SJCRH30 (cell line): Measurements from ENCODE around the gene RRP12. TPM values are rescaled to one million over a fixed set of nuclear protein-coding genes. Genes with fewer than 3 reads are reported as not detected.
A peak's percentile ranks its signal among the peaks of the same experiment; 100 is the strongest.

Experiments used
- DNase-seq, 2 experiments: peaks; one replicate each; pipeline ENCODE4 v3.0.0-alpha.2; 2015 to 2020
- H3K27ac ChIP-seq: fragments of 250-450 bp; sonication (Bioruptor Pico); 2 replicates; pipeline ENCODE4 v1.5.1; 2020; ENCODE audit warnings: mild to moderate bottlenecking, moderate library complexity
- H3K27me3 ChIP-seq: fragments of 250-450 bp; sonication (Bioruptor Pico); 2 replicates; pipeline ENCODE4 v1.5.1; 2020; ENCODE audit warnings: mild to moderate bottlenecking, moderate library complexity
- H3K36me3 ChIP-seq: fragments of 250-450 bp; sonication (Bioruptor Pico); 2 replicates; pipeline ENCODE4 v1.5.1; 2020; ENCODE audit warnings: mild to moderate bottlenecking, moderate library complexity
- H3K4me1 ChIP-seq: fragments of 250-450 bp; sonication (Bioruptor Pico); 2 replicates; pipeline ENCODE4 v1.5.1; 2020; ENCODE audit warnings: mild to moderate bottlenecking, moderate library complexity
- H3K4me3 ChIP-seq: fragments of 250-450 bp; sonication (Bioruptor Pico); 2 replicates; pipeline ENCODE4 v1.5.1; 2020; ENCODE audit warnings: mild to moderate bottlenecking, moderate library complexity
- H3K9me3 ChIP-seq: fragments of 250-450 bp; sonication (Bioruptor Pico); replicated peaks from 2 replicates; pipeline ENCODE4 v1.5.1; 2020; ENCODE audit warnings: mild to moderate bottlenecking, moderate library complexity
- total RNA-seq: library from RNA; depleted of rRNA; stranded (reverse); fragments of >200 nt; shearing (Covaris generic); gene quantifications from 2 replicates; pipeline ENCODE4 v1.2.3, GENCODE V29; 2014

RRP12 gene
- total RNA-seq, 1 experiment from 2014 or later = 26.8 TPM

DNA sequence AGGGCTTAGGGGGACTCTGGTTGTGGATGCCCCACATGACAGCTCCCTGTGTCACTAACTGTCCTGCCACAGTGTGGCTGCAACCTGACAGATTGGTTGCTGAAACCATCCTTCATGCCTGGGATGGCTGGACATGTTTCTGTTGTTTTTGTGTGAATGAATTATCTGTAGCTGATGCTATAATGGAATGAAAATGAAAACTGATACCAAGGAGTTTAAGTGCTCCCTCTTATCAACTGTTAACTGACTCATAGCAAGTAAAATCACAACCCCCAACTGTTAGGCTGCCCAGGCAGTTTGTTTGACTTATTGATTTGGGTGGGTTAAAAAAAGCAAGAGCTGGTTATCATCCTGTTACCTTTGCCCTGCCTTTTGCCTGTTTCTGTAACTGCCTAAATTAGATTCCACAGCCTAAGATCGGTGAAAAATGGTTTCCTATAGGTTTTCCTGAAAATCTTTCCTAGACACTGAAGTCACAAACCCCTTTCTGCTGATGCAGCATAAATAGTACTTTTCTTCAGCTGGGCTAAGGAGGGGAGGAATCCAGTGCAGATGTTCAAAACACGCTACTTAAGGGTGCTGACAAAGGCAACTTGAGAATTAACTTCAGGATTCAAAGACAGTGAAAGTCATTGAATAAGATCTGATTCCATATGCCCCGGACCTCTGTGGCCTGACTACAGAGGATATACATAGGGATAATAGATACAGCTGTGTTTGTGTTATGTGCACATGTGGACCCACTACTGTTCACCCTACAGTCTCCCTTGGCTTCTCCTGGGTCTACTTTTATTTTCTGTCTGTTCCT lies 72.3 kb downstream of the RRP12 start:
- Histone ChIP-seq H3K4me1 (no peaks in the 10 kb centered on the region), H3K4me3 (no peak overlapping the region), H3K9me3 (no peaks in the 10 kb centered on the region), H3K27me3 (no peaks in the 10 kb centered on the region), H3K36me3 (no peaks in the 10 kb centered on the region), H3K27ac (no peak overlapping the region)
- no peak for DNase-seq

DNA sequence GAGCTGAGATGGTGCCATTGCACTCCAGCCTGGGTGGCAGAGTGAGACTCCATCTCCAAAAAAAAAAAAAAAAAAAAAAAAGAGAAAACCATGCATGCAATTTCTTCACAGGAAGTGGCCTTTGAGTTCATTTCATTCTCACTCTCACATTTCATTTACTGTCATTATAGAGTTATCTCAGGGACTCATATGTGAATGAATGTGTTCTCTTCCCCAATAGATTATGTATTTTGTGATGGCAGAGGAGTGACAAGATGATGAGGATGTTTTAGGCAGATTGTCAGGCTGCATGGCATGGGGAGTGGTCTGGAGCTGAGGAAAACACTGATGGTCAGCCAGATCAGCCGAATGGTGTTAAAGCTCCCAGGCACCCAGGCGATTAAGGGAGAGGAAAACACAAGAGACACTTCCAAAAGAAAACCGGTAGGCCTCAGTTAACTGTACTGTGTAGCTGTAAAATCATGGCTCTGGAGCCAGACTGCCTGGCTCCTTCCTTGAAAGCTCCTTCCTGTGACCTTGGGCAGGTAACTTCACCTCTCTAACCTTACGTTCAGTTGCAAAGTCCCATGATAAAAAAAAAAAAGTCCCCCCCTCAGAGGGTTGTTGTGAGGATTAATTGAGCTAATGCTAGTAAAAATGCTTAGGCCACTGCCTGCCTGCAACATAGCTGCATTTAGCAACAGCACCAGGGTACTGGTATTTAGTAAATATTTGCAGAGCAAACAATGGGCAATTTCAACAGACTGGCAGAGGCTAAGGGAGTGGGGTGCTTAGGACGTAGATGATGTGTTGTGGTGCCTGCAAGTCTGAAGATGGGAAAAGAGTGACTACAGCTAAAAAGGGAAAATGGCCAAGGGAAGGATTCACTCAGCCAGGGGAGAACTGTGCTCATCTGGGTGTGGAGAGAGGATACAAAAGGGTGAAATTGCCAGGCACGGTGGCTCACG lies 73.5 kb downstream of the RRP12 start:
- Histone ChIP-seq H3K27ac (no peak overlapping the region), H3K27me3 (no peaks in the 10 kb centered on the region), H3K36me3 (no peaks in the 10 kb centered on the region), H3K4me1 (no peaks in the 10 kb centered on the region), H3K4me3 (no peak overlapping the region), H3K9me3 (no peaks in the 10 kb centered on the region)
- DNase-seq = no peak

DNA sequence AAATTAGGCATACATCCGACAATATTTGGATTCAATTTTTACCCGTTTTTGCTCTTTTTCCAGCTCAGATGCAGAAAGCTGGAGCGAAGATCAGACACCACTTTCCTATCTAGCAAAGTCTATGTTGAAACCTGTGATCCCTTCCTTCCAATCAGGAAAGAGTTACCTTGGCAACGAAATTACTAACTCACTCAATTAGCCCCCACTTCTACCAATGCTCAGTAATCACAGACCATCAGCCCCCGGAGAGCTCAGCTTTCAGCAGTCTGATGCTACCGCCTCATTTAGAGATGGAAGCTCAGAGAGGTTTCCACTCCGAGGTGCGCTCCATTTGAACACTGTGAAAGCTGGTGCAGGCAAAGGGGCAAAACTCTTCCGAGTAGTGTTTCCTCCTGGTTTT lies 75.4 kb downstream of the RRP12 start:
- Histone ChIP-seq H3K4me1 (peaks cover 11% of the 10 kb centered on the region), H3K36me3 (no peaks in the 10 kb centered on the region), H3K9me3 (no peaks in the 10 kb centered on the region), H3K27ac (no peak overlapping the region), H3K27me3 (no peaks in the 10 kb centered on the region), H3K4me3 (no peak overlapping the region)
- no peak for DNase-seq

DNA sequence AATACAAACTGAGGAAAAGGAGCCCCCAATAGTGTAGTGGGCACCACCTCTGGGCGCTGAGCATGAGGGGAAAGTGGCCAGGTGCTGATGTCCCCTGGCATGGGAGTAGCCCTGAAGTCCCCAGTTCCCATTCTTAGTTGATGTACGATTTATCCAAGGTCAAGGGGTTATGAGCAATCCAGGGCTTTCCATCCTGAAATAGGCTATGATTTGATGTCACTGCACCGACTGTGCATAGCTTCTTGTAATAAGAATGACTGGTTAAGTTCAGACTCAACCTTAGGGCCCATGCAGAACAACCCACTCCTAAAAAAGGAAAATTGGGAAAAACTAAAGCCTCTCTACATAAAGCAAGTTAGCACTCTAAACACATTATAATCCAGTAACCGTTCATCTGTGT lies 77.6 kb downstream of the RRP12 start:
- Histone ChIP-seq H3K9me3 (no peaks in the 10 kb centered on the region), H3K27ac (no peak overlapping the region), H3K4me3 (no peak overlapping the region), H3K4me1 (peaks cover 11% of the 10 kb centered on the region), H3K27me3 (no peaks in the 10 kb centered on the region), H3K36me3 (no peaks in the 10 kb centered on the region)
- no peak for DNase-seq

DNA sequence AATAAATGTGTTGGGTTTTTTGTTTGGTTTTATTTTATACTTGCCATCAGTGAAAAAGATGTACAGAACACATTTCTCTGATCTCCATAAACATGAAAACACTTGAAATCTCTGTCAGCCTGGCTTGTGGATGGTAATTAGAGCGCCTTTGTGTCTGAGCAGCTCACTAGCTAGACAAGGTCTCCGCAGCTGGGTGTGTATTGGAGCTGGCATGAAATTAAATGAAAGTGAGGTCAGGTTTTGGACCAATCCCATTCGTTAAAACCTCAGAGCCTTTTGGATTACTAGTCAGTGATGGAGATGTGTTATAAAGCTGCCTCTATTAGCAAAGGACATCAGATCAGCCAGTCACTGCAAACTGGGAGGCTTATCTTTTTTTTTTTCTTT lies 79.3 kb downstream of the RRP12 start:
- DNase-seq = peak; percentile 17 to 49
- no peaks in the 10 kb centered on the region for H3K27me3 ChIP-seq
- H3K27ac ChIP-seq = peak overlapping the region; percentile 60
- no peaks in the 10 kb centered on the region for H3K9me3 ChIP-seq
- peaks cover 11% of the 10 kb centered on the region for H3K4me1 ChIP-seq
- 0 out of 2 replicates have a peak overlapping the region, but pooled peaks have one; percentile 11 for H3K4me3 ChIP-seq
- no peaks in the 10 kb centered on the region for H3K36me3 ChIP-seq

DNA sequence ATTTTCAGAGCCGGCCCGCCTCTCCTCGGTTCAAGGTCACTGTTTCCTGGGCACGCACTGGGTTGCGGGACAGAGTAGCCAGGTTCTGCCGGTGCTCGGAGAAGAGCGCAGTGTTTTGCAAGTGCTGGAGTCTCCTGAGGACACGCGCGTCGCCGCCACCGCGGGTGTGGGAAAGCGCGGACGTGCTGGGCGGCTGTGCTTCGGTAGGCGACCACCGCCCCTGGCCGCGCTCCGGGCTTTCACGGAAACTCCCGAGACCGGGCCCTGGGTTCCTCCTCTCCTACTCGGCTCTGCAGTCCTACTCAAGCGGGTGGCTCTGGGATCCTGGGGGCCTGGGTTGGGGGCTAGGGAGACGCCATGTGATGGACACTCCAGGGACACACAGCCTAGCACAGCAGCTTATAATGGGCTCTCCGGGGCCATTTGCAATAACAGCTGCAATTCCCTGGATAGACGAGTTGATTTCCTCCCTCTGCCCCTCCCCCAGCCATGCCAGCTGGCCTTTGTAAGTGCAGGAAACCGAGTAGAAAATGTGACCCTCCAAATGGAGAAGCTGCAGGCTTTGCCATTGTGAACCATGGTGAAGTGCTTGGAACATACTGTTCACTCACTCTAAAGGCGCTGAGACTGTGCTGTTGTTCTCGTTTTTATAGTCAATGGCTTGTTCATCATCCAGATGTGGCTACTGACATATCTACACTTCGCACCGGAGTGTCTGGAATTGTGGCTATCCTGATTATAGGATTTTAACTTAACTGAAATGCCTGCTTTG lies 79.9 kb downstream of the RRP12 start:
- H3K4me3 ChIP-seq = 0 out of 2 replicates have a peak overlapping the region, but pooled peaks have one; percentile 11
- peak; percentile 58 to 72 for DNase-seq
- peak overlapping the region; percentile 60 for H3K27ac ChIP-seq

DNA sequence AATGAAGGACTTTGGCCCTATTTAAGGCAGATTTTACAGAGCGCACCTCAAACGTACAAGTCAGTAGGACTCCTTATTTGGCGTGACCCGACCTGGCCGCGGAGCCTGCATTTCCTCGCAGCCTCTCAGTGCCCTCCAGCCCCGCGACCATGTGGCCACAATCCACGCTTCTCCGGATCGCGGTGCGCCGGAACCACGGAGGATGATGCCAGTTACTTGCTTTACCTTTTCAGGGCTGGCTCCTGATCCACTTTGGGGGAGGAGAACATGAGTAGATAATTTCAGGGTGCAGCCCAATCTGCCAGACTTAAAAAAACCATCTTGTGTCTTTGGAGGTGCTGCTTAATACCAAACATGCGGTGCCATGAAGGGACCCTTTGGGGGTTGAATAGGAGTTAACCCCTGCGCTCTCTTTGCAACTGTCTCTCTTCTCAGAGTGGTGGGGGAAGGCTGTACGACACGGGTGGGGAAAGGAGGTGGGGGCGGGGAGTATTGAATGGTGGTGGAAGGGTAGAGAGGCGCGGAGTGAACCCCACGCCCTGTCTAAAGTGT lies 80.6 kb downstream of the RRP12 start:
- Histone ChIP-seq H3K9me3 (no peaks in the 10 kb centered on the region), H3K27me3 (no peaks in the 10 kb centered on the region), H3K4me1 (peaks cover 11% of the 10 kb centered on the region), H3K36me3 (no peaks in the 10 kb centered on the region), H3K27ac (no peak overlapping the region), H3K4me3 (no peak overlapping the region)
- no peak for DNase-seq

More for the DNA sequence above, 79.9 kb downstream of the RRP12 start:
- H3K9me3 ChIP-seq = no peaks in the 10 kb centered on the region
- H3K4me1 ChIP-seq = peaks cover 11% of the 10 kb centered on the region
- H3K27me3 ChIP-seq = no peaks in the 10 kb centered on the region
- H3K36me3 ChIP-seq = no peaks in the 10 kb centered on the region

DNA sequence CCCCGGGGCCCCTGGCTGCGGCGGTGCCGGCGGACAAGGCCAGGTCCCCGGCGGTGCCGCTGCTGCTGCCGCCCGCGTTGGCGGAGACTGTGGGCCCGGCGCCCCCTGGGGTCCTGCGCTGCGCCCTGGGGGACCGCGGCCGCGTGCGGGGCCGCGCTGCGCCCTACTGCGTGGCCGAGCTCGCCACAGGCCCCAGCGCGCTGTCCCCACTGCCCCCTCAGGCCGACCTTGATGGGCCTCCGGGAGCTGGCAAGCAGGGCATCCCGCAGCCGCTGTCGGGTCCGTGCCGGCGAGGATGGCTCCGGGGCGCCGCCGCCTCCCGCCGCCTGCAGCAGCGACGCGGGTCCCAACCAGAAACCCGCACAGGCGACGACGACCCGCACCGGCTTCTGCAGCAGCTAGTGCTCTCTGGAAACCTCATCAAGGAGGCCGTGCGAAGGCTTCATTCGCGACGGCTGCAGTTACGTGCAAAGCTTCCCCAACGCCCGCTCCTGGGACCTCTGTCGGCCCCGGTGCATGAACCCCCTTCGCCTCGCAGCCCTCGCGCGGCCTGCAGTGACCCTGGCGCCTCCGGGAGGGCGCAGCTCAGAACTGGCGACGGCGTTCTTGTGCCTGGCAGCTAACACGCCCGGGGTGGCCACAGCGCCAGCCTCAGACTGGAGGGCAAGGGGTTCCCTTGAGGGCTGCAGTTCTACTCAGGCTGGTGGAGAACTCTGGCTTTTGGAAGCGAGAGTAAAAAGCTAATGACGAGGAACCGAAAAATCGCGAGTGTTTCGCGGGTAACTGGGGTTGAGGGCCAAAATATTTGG lies 81.3 kb downstream of the RRP12 start:
- Histone ChIP-seq H3K27me3 (no peaks in the 10 kb centered on the region), H3K27ac (no peak overlapping the region), H3K4me1 (peaks cover 11% of the 10 kb centered on the region), H3K9me3 (no peaks in the 10 kb centered on the region), H3K36me3 (no peaks in the 10 kb centered on the region), H3K4me3 (peak overlapping the region; percentile 97)
- DNase-seq = no peak

DNA sequence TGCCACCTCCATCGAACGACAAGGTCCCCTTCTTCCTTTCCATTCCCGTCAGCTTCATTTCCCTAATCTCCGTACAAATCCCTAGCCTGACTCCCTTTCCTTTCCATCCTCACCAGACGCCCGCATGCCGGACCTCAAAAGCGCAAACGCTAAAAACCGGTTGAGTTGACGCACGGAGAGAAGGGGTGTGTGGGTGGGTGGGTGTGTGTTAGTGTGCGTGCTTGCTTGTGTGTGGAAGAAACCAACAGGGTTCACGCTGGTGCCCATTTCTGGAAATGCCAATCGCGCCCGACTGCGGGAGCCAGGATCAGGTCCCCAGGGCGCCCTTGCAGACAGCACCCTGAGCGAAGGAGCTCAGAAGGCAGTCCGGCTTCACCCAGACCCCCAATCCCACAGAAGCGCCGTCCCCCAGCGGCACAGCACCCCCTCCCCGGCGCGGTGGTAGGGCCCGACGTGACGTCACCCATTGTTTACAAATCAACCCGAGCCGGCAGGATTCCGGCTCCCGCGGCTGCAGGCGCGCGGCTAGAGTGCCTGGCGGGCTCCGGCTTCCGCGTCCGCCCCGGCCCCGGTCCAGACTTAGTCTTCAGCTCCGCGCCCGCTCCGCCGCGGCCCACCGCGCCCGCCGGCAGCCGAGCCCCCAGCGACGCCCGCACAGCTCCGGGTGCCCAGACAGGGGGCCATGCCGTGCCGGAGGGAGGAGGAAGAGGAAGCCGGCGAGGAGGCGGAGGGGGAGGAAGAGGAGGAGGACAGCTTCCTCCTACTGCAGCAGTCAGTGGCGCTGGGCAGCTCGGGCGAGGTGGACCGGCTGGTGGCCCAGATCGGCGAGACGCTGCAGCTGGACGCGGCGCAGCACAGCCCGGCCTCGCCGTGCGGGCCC lies 82.1 kb downstream of the RRP12 start, which contains the start of gene FRAT1:
FRAT1 (plus strand) TSS at position 500 of the 880 bp plus-strand sequence; CDS start at position 683, 183 bp downstream.
- Histone ChIP-seq H3K4me3 (peak within 1 kb of the TSS; percentile 97), H3K27ac (peak within 1 kb of the TSS; percentile 100), H3K36me3 (no peaks in the 10 kb centered on the region), H3K9me3 (no peaks in the 10 kb centered on the region), H3K4me1 (peaks cover 11% of the 10 kb centered on the region), H3K27me3 (no peaks in the 10 kb centered on the region)
- peak; percentile 86 to 87 for DNase-seq

DNA sequence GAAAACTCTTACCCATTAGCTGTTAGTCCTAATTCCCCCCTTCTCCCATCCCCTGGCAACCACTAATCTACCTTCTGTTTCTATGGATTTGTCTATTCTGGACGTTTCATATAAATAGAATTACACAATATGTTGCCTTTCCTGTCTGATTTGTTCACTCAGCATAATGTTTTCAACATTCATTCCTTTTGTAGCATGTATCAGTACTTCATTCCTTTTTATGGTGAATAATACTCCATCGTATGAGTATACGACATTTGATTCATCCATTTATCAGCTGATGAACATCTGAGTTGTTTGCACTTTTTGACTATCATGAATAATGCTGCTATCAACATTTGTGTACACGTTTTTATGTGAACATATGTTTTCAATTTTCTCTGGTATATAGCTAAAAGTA lies 86.5 kb downstream of the RRP12 start:
- Histone ChIP-seq H3K27ac (no peak overlapping the region), H3K4me3 (no peak overlapping the region), H3K9me3 (no peaks in the 10 kb centered on the region), H3K4me1 (no peaks in the 10 kb centered on the region), H3K27me3 (no peaks in the 10 kb centered on the region), H3K36me3 (no peaks in the 10 kb centered on the region)
- DNase-seq = no peak

DNA sequence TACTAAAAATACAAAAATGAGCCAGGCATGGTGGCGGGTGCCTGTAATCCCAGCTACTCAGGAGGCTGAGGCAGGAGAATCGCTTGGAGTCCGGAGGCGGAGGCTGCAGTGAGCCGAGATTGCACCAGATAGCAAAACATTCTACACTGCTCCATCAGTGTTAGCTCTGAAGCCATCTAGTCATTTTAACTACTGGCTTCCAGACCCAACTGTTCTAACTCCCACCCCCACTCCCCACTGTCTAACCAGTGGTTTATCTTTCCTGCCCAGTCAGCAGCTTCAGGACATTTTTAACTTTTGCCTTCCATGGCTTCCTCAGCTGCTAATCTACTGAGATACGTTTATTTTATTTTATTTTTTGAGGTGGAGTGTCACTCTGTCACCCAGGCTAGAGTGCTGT lies 88.2 kb downstream of the RRP12 start:
- Histone ChIP-seq H3K4me1 (no peaks in the 10 kb centered on the region), H3K9me3 (no peaks in the 10 kb centered on the region), H3K36me3 (no peaks in the 10 kb centered on the region), H3K27ac (no peak overlapping the region), H3K27me3 (no peaks in the 10 kb centered on the region), H3K4me3 (no peak overlapping the region)
- DNase-seq = no peak

DNA sequence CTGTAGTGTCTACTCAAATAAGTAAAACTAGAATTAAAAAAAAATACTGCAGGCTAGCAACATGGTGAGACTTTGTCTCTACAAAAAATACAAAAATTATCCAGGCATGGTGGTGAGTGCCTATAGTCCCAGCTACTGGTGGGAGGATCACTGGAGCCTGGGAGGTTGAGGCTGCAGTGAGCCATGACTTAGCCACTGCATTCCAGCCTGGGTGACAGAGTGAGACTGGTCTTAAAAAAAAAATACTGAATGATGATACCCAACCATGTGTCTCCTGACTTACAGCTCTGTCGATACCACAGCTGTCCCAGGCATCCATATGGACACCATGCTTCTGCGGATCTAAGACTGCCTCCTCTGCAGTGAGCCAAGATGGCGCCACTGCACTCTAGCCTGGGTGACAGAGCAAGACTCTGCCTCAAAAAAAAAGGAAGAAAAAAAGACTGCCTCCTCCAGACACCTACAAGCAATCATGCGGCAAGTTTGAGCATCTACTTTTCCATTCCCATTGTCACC lies 90.0 kb downstream of the RRP12 start:
- no peaks in the 10 kb centered on the region for H3K9me3 ChIP-seq
- no peak overlapping the region for H3K4me3 ChIP-seq
- DNase-seq = no peak
- H3K36me3 ChIP-seq = no peaks in the 10 kb centered on the region
- H3K27ac ChIP-seq = no peak overlapping the region
- H3K4me1 ChIP-seq = no peaks in the 10 kb centered on the region
- peaks cover 3% of the 10 kb centered on the region; the same call in 1 of the 2 replicates for H3K27me3 ChIP-seq
